Measurements from ENCODE around the gene FOSL2.

DNA sequence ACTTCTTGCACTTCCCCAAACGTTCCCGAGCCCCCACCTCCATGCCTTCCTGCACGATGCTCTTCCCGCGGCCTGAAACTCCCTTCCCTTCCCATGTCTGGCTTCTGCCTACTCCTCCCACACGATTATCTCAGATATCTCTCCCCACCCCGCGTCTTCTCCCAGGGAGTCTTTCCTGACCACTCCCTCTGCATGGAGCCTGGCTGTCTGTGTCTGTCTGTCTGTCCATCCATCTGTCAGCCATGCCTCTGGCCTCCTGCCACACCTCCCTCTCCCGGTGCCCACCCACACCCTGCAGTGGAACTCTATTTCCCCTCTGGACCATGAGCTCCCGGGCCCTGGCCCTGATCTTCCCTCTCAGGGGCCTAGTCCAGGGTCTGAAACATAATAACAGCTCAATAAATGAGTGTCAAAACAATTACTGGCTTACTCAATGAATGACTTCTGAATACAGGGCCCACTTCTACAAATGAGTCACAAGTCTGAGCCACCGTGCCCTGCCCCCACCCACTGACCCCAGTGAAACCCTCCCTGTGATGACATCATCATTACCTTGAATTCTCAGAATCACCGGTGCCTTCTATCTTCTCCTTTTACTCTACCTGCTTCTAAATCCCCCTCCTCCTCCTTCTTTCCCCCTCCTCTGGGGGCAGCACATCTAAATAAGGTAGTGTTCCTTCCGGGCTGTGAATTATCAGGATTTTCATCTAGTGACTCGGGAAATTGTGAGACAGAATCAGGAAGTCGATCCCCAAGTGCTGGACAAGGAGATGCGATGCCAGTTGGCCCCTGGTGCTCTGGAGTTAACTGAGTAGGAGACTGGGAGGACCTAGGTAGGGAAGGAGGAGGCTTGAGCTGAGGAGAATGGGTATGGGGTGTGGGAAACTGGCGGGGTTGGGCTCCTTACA lies 57.1 kb downstream of the FOSL2 start:
- TF ChIP-seq, protein P1, sequence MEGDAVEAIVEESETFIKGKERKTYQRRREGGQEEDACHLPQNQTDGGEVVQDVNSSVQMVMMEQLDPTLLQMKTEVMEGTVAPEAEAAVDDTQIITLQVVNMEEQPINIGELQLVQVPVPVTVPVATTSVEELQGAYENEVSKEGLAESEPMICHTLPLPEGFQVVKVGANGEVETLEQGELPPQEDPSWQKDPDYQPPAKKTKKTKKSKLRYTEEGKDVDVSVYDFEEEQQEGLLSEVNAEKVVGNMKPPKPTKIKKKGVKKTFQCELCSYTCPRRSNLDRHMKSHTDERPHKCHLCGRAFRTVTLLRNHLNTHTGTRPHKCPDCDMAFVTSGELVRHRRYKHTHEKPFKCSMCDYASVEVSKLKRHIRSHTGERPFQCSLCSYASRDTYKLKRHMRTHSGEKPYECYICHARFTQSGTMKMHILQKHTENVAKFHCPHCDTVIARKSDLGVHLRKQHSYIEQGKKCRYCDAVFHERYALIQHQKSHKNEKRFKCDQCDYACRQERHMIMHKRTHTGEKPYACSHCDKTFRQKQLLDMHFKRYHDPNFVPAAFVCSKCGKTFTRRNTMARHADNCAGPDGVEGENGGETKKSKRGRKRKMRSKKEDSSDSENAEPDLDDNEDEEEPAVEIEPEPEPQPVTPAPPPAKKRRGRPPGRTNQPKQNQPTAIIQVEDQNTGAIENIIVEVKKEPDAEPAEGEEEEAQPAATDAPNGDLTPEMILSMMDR (IDR thresholded peaks at IDR 0.05; ENCODE audit: low read length), result no peak
- TF ChIP-seq EZH2phosphoT487 (IDR thresholded peaks at IDR 0.05; ENCODE audit: low read length), result no peak
- no peak for TF ChIP-seq EZH2 (optimal IDR thresholded peaks at IDR 0.05; ENCODE audit: low read depth, low read length)
